Type B pancreatic cell (in vitro differentiated cells): ENCODE results near the gene RPS6KA2. TPM values are rescaled to one million over a fixed set of nuclear protein-coding genes. Genes with fewer than 3 reads are reported as not detected.

Source experiments
- DNase-seq: peaks from one replicate; pipeline ENCODE4 v3.0.0; 2021; ENCODE audit warnings: mixed read lengths; ENCODE audit not compliant: unreplicated experiment; ENCODE audit errors: extremely low spot score
- H3K27ac Mint-ChIP-seq: 2 replicates; pipeline ENCODE4 v1.8.0; 2021; ENCODE audit warnings: mild to moderate bottlenecking, mixed read lengths
- H3K27me3 Mint-ChIP-seq: 2 replicates; pipeline ENCODE4 v1.8.0; 2021; ENCODE audit warnings: mixed read lengths
- H3K36me3 Mint-ChIP-seq: 2 replicates; pipeline ENCODE4 v1.8.0; 2021; ENCODE audit warnings: mixed read lengths
- H3K4me1 Mint-ChIP-seq: one replicate; pipeline ENCODE4 v1.8.0; 2021; ENCODE audit warnings: mixed read lengths; ENCODE audit not compliant: unreplicated experiment
- H3K4me3 Mint-ChIP-seq: 2 replicates; pipeline ENCODE4 v1.8.0; 2021; ENCODE audit warnings: mild to moderate bottlenecking, mixed read lengths
- H3K9me3 Mint-ChIP-seq: 2 replicates; pipeline ENCODE4 v1.8.0; 2021; ENCODE audit warnings: mixed read lengths
- CTCF ChIP-seq: fragments of 200-600 bp; sonication (generic); conservative IDR thresholded peaks from 2 replicates; pipeline ENCODE4 v1.5.0; 2021; ENCODE audit warnings: antibody characterized with exemption, mild to moderate bottlenecking
- total RNA-seq: library from RNA; stranded (reverse); gene quantifications from 2 replicates; pipeline ENCODE4 v1.2.1, GENCODE V29; 2021; ENCODE audit warnings: low replicate concordance

Gene RPS6KA2
- total RNA-seq, 1 donor from 2014 or later: 23.8 TPM

GRCh38 chr6:166604328-166604727 is 22.7 kb downstream of the RPS6KA2 start:
- H3K9me3 Mint-ChIP-seq: no peaks in the 10 kb centered on the region
- no peaks in the 10 kb centered on the region for H3K4me1 Mint-ChIP-seq

GRCh38 chr6:166603043-166603690 is 23.9 kb downstream of the RPS6KA2 start:
- Mint-ChIP-seq H3K9me3 (no peaks in the 10 kb centered on the region), H3K4me1 (peaks cover 7% of the 10 kb centered on the region), H3K27me3 (no peaks in the 10 kb centered on the region), H3K27ac (no peak overlapping the region), H3K4me3 (no peak overlapping the region), H3K36me3 (peaks cover 11% of the 10 kb centered on the region)
- no peak for DNase-seq
- TF ChIP-seq CTCF: no peak

More at GRCh38 chr6:166604328-166604727, 22.7 kb downstream of the RPS6KA2 start:
- peaks cover 11% of the 10 kb centered on the region for H3K36me3 Mint-ChIP-seq
- H3K27me3 Mint-ChIP-seq: no peaks in the 10 kb centered on the region
- no peak overlapping the region for H3K27ac Mint-ChIP-seq
- H3K4me3 Mint-ChIP-seq: no peak overlapping the region
- DNase-seq: no peak
- no peak for TF ChIP-seq CTCF

GRCh38 chr6:166601956-166602355 is 25.1 kb downstream of the RPS6KA2 start:
- H3K4me1 Mint-ChIP-seq: peaks cover 12% of the 10 kb centered on the region
- peaks cover 16% of the 10 kb centered on the region for H3K36me3 Mint-ChIP-seq
- H3K27me3 Mint-ChIP-seq: no peaks in the 10 kb centered on the region
- DNase-seq: no peak
- H3K27ac Mint-ChIP-seq: no peak overlapping the region
- H3K9me3 Mint-ChIP-seq: no peaks in the 10 kb centered on the region
- no peak overlapping the region for H3K4me3 Mint-ChIP-seq
- TF ChIP-seq CTCF: no peak

- H3K4me1 Mint-ChIP-seq: peaks cover 16% of the 10 kb centered on the region
- peaks cover 2% of the 10 kb centered on the region for H3K9me3 Mint-ChIP-seq
- H3K4me3 Mint-ChIP-seq: no peak overlapping the region
- TF ChIP-seq CTCF: no peak
- no peak overlapping the region for H3K27ac Mint-ChIP-seq
- no peaks in the 10 kb centered on the region for H3K27me3 Mint-ChIP-seq
- H3K36me3 Mint-ChIP-seq: peaks cover 16% of the 10 kb centered on the region
- no peak for DNase-seq
These were observed 26.1 kb downstream of the RPS6KA2 start for GRCh38 chr6:166600931-166601330.

GRCh38 chr6:166599205-166599604 is 27.8 kb downstream of the RPS6KA2 start:
- H3K36me3 Mint-ChIP-seq: peaks cover 13% of the 10 kb centered on the region
- peaks cover 5% of the 10 kb centered on the region for H3K9me3 Mint-ChIP-seq
- H3K4me1 Mint-ChIP-seq: peaks cover 22% of the 10 kb centered on the region
- no peak for DNase-seq
- no peak overlapping the region for H3K27ac Mint-ChIP-seq
- TF ChIP-seq CTCF: no peak
- no peaks in the 10 kb centered on the region for H3K27me3 Mint-ChIP-seq
- H3K4me3 Mint-ChIP-seq: no peak overlapping the region
